H9 (cell line): Measurements from ENCODE around the gene CFAP73. TPM values are rescaled to one million over a fixed set of nuclear protein-coding genes. Genes with fewer than 3 reads are reported as not detected.

Experiments used
- DNase-seq: peaks from one replicate; pipeline ENCODE4 v3.0.0-alpha.2; 2017
- H2AFZ ChIP-seq: one replicate; pipeline ENCODE4 v1.6.1; 2013; ENCODE audit warnings: mild to moderate bottlenecking, low read length, control low read depth, moderate library complexity
- H2AK5ac ChIP-seq: 2 replicates; pipeline ENCODE4 v1.6.1; 2013; ENCODE audit warnings: low read length, control low read depth, mixed read lengths; ENCODE audit not compliant: insufficient read length
- H2BK120ac ChIP-seq: one replicate; pipeline ENCODE4 v1.6.1; 2013; ENCODE audit warnings: low read depth, mild to moderate bottlenecking, low read length, control low read depth, inconsistent platforms; ENCODE audit not compliant: poor library complexity, severe bottlenecking
- H2BK12ac ChIP-seq: 2 replicates; pipeline ENCODE4 v1.6.1; 2013; ENCODE audit warnings: low read length, control low read depth, mixed read lengths, low read depth; ENCODE audit not compliant: insufficient read length
- H2BK15ac ChIP-seq: 2 replicates; pipeline ENCODE4 v1.6.1; 2013; ENCODE audit warnings: low read depth, low read length, control low read depth
- H2BK20ac ChIP-seq: one replicate; pipeline ENCODE4 v1.6.1; 2013; ENCODE audit warnings: low read depth, mild to moderate bottlenecking, low read length, control low read depth, inconsistent platforms; ENCODE audit not compliant: poor library complexity, severe bottlenecking
- H2BK5ac ChIP-seq: 2 replicates; pipeline ENCODE4 v1.6.1; 2013; ENCODE audit warnings: low read length, control low read depth, mixed read lengths; ENCODE audit not compliant: insufficient read length
- H3K14ac ChIP-seq: 2 replicates; pipeline ENCODE4 v1.6.1; 2013; ENCODE audit warnings: low read length, control low read depth; ENCODE audit not compliant: insufficient read depth
- H3K18ac ChIP-seq: 2 replicates; pipeline ENCODE4 v1.6.1; 2013; ENCODE audit warnings: low read depth, mild to moderate bottlenecking, mixed read lengths, low read length, control low read depth; ENCODE audit not compliant: insufficient read length
- H3K23ac ChIP-seq: 2 replicates; pipeline ENCODE4 v1.6.1; 2013; ENCODE audit warnings: low read length, control low read depth, mixed read lengths, low read depth; ENCODE audit not compliant: insufficient read length
- H3K23me2 ChIP-seq: 2 replicates; pipeline ENCODE4 v1.6.1; 2013; ENCODE audit warnings: low read depth, mild to moderate bottlenecking, mixed read lengths, low read length, control low read depth; ENCODE audit not compliant: insufficient read length, poor library complexity, severe bottlenecking
- H3K27ac ChIP-seq: 2 replicates; pipeline ENCODE4 v1.5.1; 2013; ENCODE audit warnings: low read length, control low read depth, mixed read lengths, low read depth; ENCODE audit not compliant: insufficient read length
- H3K27me3 ChIP-seq: 2 replicates; pipeline ENCODE4 v1.6.1; 2013; ENCODE audit warnings: low read length, control low read depth, inconsistent platforms; ENCODE audit not compliant: insufficient read depth
- H3K4ac ChIP-seq: 2 replicates; pipeline ENCODE4 v1.6.1; 2013; ENCODE audit warnings: low read depth, mild to moderate bottlenecking, control low read depth, inconsistent platforms, low read length, moderate library complexity
- H3K4me1 ChIP-seq: 2 replicates; pipeline ENCODE4 v1.6.1; 2013; ENCODE audit warnings: low read length, control low read depth, inconsistent platforms; ENCODE audit not compliant: insufficient read depth
- H3K4me2 ChIP-seq: 2 replicates; pipeline ENCODE4 v1.6.1; 2013; ENCODE audit warnings: low read length, control low read depth, mixed read lengths; ENCODE audit not compliant: insufficient read length, insufficient read depth
- H3K56ac ChIP-seq: 2 replicates; pipeline ENCODE4 v1.6.1; 2013; ENCODE audit warnings: low read depth, mild to moderate bottlenecking, mixed read lengths, low read length, control low read depth; ENCODE audit not compliant: insufficient read length
- H3K79me1 ChIP-seq: 2 replicates; pipeline ENCODE4 v1.6.1; 2013; ENCODE audit warnings: low read depth, mild to moderate bottlenecking, moderate library complexity, low read length, control low read depth, inconsistent platforms; ENCODE audit not compliant: insufficient read depth, poor library complexity, severe bottlenecking
- H3K79me2 ChIP-seq: 2 replicates; pipeline ENCODE4 v1.6.1; 2013; ENCODE audit warnings: low read length, control low read depth, inconsistent platforms; ENCODE audit not compliant: insufficient read depth
- H3K9ac ChIP-seq: 2 replicates; pipeline ENCODE4 v1.6.1; 2013; ENCODE audit warnings: low read length, control low read depth, mixed read lengths; ENCODE audit not compliant: insufficient read length; ENCODE audit errors: extremely low read depth
- H3K9me3 ChIP-seq: one replicate; pipeline ENCODE4 v1.6.1; 2013; ENCODE audit warnings: low read depth, low read length, inconsistent platforms; ENCODE audit not compliant: control insufficient read depth
- H3T11ph ChIP-seq: one replicate; pipeline ENCODE4 v1.6.1; 2013; ENCODE audit warnings: mild to moderate bottlenecking, low read length, control low read depth, inconsistent platforms
- H4K20me1 ChIP-seq: one replicate; pipeline ENCODE4 v1.6.1; 2013; ENCODE audit not compliant: control insufficient read depth, insufficient read length, insufficient read depth
- H4K5ac ChIP-seq: 2 replicates; pipeline ENCODE4 v1.6.1; 2013; ENCODE audit warnings: low read depth, mild to moderate bottlenecking, mixed read lengths, low read length, control low read depth; ENCODE audit not compliant: insufficient read length
- H4K8ac ChIP-seq: replicated peaks from 2 replicates; pipeline ENCODE4 v1.6.1; 2013; ENCODE audit warnings: low read length, control low read depth, mixed read lengths, low read depth; ENCODE audit not compliant: insufficient read length
- H4K91ac ChIP-seq: 2 replicates; pipeline ENCODE4 v1.6.1; 2013; ENCODE audit warnings: low read depth, mild to moderate bottlenecking, moderate library complexity, mixed read lengths, low read length, control low read depth; ENCODE audit not compliant: insufficient read length
- H3K27ac Mint-ChIP-seq, 3 experiments: 2 replicates in 2 of 3; 3 replicates in 1 of 3; pipeline ENCODE4 v1.8.0; 2020 to 2021; ENCODE audit warnings: mixed read lengths in 3 of 3, mild to moderate bottlenecking in 1 of 3, moderate library complexity in 1 of 3
- H3K27me3 Mint-ChIP-seq: 2 replicates; pipeline ENCODE4 v1.8.0; 2021; ENCODE audit warnings: low read depth, mild to moderate bottlenecking, moderate library complexity, mixed read lengths
- H3K36me3 Mint-ChIP-seq, 3 experiments: 2 replicates in 2 of 3; 3 replicates in 1 of 3; pipeline ENCODE4 v1.8.0; 2020 to 2021; ENCODE audit warnings: low read depth in 3 of 3, mixed read lengths in 3 of 3; ENCODE audit not compliant: insufficient read depth in 1 of 3
- H3K4me1 Mint-ChIP-seq, 2 experiments: 2 replicates each; pipeline ENCODE4 v1.8.0; 2020; ENCODE audit warnings: mixed read lengths in 2 of 2
- H3K4me3 Mint-ChIP-seq, 2 experiments: 2 replicates in 1 of 2; 3 replicates in 1 of 2; pipeline ENCODE4 v1.8.0; 2020 to 2021; ENCODE audit warnings: mild to moderate bottlenecking in 2 of 2, mixed read lengths in 2 of 2, moderate library complexity in 1 of 2
- H3K9me3 Mint-ChIP-seq, 2 experiments: 2 replicates in 1 of 2; 3 replicates in 1 of 2; pipeline ENCODE4 v1.8.0; 2020; ENCODE audit warnings: mild to moderate bottlenecking in 2 of 2, mixed read lengths in 2 of 2, moderate library complexity in 1 of 2
- CTCF ChIP-seq: fragments of 200-600 bp; sonication (generic); conservative IDR thresholded peaks from 3 replicates; pipeline ENCODE4 v1.8.0; 2021; ENCODE audit warnings: antibody characterized with exemption, mild to moderate bottlenecking
- WGBS: extraction: QIAGEN DNeasy Blood & Tissue Kit; methylation state at CpG from one replicate; pipeline ENCODE4 v1.1.7; 2013; ENCODE audit warnings: missing lambda C conversion rate, low lambda C conversion rate, mixed read lengths; ENCODE audit not compliant: insufficient read length; ENCODE audit errors: extremely low coverage; 5-methylcytosine and 5-hydroxymethylcytosine counted together
- total RNA-seq: library from RNA; stranded (reverse); gene quantifications from 2 replicates; pipeline ENCODE4 v1.2.1, GENCODE V29; 2021

The CFAP73 gene
- total RNA-seq, 1 experiment from 2014 or later: not detected

GRCh38 chr12:113102811-113103210 is 46.7 kb upstream of the CFAP73 start:
- no peak overlapping the region for H2BK5ac ChIP-seq
- no peaks in the 10 kb centered on the region for H3K79me2 ChIP-seq
- H3K4me3 Mint-ChIP-seq: no peak overlapping the region
- no peak overlapping the region for H2AFZ ChIP-seq
- H3K9ac ChIP-seq: no peak overlapping the region
- H3T11ph ChIP-seq: no peak overlapping the region
- peaks cover 5 to 18% of the 10 kb centered on the region in 2 experiments for H3K4me1 Mint-ChIP-seq
- no peak overlapping the region for H3K4me2 ChIP-seq
- no peak overlapping the region for H2BK15ac ChIP-seq
- peaks cover 4% of the 10 kb centered on the region for H4K20me1 ChIP-seq
- no peaks in the 10 kb centered on the region for H3K4me1 ChIP-seq
- H3K14ac ChIP-seq: no peak overlapping the region
- no CpG with 5 or more reads among the region's 5 CpGs for WGBS
- no peak overlapping the region for H3K27ac Mint-ChIP-seq
- H2AK5ac ChIP-seq: no peak overlapping the region
- H3K27me3 ChIP-seq: no peaks in the 10 kb centered on the region; the same call in 1 of the 2 replicates
- no peaks in the 10 kb centered on the region for H3K36me3 Mint-ChIP-seq
- no peaks in the 10 kb centered on the region for H3K79me1 ChIP-seq
- no peak overlapping the region for H4K5ac ChIP-seq
- no peak overlapping the region for H3K27ac ChIP-seq
- no peak overlapping the region for H2BK20ac ChIP-seq
- H3K23ac ChIP-seq: no peak overlapping the region
- no peak for DNase-seq
- H3K56ac ChIP-seq: no peak overlapping the region
- H3K9me3 ChIP-seq: no peaks in the 10 kb centered on the region
- no peak overlapping the region for H4K8ac ChIP-seq
- no peak for TF ChIP-seq CTCF
- no peak overlapping the region for H3K18ac ChIP-seq
- no peak overlapping the region for H4K91ac ChIP-seq
- no peak overlapping the region for H2BK120ac ChIP-seq
- no peak overlapping the region for H3K4ac ChIP-seq
- peaks cover 1% of the 10 kb centered on the region for H3K27me3 Mint-ChIP-seq
- H3K23me2 ChIP-seq: peaks cover 4% of the 10 kb centered on the region
- H2BK12ac ChIP-seq: no peak overlapping the region
- H3K9me3 Mint-ChIP-seq: no peaks in the 10 kb centered on the region
